HG02938 (cell line): ENCODE results near the gene RIMBP2.

ENCODE experiments used
- ATAC-seq: cut with Tn5 transposase; IDR thresholded peaks from one replicate; pipeline ENCODE4 v1.9.1; 2021; ENCODE audit warnings: mild to moderate bottlenecking, moderate library complexity; ENCODE audit not compliant: unreplicated experiment

The RIMBP2 gene

DNA sequence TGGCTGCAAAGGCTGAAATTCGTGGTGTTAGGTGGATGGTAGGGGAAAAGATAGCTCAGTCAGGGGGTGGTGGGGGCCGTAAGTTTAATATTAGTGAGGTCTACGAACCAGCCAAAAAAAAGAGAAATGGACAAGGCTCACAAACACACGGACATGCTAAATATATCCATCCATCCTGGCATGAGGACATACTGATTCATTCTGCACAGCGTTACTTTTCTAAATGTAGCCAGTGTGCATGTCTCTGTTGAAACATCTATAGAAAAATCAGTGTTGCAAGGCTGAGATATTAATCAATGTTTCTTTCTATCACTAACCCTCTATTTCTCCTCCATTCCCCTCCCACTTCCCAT lies 227.8 kb downstream of the RIMBP2 start:
- ATAC-seq = no peak

DNA sequence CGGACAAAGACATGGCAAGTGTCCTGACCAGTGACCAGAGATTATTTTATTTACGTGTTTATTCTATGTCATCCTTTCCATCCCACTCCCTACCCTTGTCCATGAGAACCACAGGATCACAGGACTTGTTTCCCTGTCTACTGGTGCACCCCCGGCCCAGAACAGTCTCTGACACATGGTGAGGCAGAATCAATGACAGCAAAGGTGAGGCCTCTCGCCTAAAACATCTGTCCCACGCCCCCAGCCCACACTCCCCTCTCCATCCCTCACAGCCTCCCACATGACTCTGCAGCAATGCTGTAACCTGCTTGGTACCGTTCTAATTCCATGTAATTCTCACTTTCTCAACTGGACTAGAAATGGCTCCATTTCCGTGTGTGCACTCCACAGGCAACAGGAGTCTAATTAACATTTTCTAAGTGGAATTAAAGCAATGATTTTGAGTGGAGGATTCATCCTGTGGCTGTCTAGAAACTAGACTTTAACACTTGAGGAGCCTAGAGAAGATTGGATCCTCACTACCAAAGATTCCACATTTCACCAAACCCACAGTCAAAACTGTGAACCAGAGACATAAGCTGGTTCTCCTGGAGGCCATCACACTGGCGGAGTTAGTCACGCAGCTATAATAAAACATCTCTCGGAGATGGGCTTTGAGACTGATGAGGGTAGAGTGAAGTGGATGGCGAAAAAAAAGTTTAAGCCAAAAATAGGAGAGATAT lies 228.3 kb downstream of the RIMBP2 start:
- no peak for ATAC-seq

DNA sequence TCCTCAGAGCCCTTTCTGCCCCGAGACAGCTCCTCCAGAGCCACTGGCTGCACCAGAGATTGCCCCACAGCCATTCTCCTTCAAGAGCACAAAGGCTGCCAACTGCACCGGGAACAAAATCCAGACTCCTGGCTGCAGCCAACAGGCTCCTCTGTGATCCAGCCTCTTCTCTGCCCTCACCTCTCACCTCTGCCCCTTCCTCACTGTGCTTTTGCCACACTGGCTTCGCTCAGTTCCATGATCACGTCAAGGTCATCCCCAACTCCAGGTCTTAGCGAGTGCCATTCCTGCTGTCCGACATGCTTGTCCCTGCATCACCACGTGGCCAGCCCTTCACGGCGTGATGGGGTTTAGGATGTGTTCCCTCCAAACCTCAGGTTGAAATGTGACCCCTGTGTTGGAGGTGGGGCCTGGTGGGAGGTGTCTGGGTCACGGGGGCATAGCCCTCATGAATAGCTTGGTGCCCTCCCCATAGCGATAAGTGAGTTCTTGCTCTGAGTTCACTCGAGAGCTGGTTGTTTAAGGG lies 229.1 kb downstream of the RIMBP2 start:
- no peak for ATAC-seq

DNA sequence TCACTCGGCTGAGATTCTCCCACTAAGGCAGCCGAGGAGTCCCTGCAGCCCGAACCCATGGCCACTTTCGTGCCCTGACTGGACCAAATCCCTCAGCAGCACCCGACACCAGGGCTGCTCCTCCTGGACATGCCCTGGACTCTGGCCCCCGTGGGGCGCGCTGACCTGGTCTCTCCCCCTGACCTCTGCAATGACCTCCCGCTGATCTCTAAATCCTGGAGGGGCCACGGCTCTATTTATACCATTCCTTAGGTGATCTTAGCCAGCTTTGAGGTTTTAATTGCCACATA lies 230.0 kb downstream of the RIMBP2 start:
- ATAC-seq = no peak

DNA sequence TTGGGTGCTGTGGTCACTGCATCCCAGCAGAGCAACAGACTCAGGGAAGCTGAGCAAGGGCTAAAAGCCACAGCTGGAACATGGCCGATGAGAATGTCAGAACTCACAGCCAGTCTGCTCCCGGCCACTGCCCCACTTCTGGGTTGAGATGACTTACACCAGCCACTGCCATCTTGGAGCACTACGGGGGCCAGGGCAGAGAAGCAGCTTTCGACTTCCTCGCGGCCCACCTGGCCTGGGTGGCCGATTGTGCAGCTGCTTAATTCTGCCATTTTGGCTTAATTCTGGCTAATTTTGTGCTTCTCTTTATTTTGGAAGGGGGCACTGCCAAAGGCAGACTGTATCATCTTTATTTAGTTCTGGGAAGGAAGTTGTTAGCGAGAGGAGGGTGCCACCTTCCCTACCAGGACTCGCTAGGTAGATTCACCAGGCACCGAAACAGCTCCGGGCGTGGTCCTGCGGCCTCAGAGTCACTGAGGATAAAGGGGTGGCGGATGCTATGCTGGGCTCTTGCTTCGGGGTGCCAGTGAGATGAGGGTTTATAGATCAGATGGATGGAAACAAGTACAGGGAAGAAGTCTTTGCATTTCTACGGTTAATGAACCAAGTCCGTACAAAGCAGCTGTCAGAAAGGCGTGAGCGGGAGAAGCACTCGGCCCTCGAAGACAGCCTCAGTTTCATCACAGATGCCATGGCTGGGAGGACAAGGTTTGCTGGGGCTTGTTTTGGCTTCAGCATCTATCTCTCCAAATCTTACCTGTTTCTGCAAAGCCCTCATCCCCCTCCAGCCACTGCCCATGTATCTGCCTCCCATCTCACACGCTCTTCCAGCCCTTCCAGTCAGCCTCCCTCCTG lies 230.6 kb downstream of the RIMBP2 start:
- no peak for ATAC-seq

DNA sequence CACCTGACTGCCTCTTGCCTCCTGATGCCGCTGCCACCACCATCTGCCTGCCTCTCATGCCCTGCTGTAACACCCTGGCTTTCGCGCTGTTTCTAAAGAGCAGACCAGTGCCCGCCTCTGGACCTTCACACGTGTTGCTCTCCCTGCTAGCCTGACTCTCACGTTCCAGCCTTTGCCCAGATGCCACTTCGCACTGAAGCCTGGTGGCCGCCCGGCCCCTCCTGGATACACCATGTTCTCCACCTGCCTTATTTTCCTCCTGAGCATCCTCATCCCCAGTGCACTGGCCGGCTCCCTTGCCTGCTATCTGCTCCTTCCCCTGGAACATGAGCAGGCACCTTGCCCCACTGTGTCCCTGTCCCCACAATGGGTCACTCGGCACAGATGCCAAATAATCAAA lies 231.9 kb downstream of the RIMBP2 start:
- ATAC-seq = no peak

DNA sequence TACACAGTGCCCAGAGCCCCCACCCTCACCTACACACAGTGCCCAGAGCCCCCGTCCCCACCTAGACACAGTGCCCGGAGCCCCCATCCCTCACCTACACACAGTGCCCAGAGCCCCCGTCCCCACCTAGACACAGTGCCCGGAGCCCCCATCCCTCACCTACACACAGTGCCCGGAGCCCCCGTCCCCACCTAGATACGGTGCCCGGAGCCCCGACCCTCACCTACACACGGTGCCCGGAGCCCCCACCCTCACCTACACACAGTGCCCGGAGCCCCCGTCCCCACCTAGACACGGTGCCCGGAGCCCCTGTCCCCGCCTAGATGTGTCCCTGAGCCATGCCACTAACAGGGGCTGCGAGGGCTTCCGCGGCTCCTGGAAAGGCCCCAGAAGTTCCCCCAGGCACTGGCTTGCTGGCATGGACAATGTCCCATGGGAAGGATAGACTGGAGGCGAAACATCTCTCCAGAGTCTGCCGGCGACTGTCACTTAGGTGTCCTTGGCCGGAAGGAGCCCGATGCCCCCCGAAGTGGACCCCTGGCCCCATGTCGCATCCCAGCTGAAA lies 232.4 kb downstream of the RIMBP2 start:
- no peak for ATAC-seq

DNA sequence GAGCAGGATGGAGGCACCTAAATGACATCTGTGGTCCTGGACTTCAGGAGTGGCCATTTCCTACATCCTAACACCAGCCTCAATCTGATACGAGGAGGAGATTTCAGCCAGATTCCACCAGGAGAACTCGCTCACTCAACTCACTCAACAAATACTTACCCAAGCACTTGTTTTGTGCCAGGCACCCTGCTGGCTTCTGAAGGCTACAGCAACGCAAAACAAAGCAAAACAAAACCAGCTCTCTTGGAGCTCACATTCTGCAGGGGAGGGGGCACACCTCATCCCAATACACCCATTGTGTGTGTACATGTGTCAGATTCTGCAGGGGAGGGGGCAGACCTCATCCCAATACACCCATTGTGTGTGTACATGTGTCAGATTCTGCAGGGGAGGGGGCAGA lies 233.7 kb downstream of the RIMBP2 start:
- ATAC-seq = no peak

DNA sequence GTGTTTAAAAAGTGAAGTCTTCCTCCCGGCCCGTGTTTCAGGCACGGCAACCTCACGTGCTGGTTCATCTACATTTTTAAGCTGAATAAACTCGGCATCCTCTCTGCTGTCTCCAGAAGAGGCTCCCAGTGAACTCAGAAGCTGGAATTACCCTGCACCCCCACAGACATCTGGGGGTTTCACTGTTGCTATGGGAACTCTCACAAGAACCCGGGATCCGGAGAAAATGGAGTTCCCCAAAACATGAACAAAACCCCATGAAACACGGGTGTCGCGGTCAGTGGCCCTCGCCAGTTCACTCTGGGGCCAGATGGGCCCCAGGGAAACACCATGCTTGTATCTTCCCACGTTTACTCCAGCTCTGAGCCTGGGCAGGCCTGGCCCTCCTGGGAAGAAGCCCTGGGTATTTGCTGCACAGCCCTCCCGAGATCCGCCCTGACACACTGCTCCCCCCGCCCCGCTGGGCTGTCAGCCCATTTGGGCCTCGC lies 234.7 kb downstream of the RIMBP2 start:
- no peak for ATAC-seq

DNA sequence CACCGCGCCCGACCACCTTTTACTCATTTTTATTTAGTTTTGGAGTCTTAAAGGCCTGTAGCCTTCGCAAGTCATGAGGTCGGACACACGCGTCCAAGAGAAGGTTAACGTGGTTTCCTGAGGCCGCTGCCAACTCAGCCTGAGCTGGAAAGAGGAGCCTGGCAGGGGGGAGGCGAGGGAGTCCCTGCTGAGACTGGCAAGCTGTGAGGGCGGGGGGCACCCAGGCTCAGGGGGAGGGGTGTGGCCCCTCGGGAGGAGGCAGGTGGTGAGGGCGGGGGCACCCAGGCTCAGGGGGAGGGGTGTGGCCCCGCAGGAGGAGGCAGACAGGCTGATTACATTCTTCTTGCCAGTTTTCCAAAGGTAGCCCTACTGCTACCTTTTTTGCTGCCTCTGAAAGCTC lies 235.2 kb downstream of the RIMBP2 start:
- no peak for ATAC-seq

DNA sequence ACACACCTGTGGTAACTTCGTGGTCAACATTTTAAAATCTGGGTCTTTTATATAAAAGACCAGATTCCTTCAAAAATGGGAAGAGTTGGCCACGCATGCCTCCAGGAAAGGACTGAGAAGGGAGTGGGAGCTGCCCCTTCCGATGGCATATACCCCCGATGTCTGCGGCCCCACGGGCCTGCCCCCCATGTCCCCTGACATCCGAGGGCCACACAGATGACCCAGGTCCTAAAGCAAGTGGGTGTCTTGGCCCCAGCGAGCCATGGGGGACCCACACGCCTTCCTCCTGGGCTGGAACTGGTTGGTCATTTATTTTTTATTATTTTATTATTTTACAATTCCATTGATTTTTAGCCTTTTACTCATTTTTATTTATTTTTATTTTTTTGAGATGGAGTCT lies 235.9 kb downstream of the RIMBP2 start:
- ATAC-seq = no peak

DNA sequence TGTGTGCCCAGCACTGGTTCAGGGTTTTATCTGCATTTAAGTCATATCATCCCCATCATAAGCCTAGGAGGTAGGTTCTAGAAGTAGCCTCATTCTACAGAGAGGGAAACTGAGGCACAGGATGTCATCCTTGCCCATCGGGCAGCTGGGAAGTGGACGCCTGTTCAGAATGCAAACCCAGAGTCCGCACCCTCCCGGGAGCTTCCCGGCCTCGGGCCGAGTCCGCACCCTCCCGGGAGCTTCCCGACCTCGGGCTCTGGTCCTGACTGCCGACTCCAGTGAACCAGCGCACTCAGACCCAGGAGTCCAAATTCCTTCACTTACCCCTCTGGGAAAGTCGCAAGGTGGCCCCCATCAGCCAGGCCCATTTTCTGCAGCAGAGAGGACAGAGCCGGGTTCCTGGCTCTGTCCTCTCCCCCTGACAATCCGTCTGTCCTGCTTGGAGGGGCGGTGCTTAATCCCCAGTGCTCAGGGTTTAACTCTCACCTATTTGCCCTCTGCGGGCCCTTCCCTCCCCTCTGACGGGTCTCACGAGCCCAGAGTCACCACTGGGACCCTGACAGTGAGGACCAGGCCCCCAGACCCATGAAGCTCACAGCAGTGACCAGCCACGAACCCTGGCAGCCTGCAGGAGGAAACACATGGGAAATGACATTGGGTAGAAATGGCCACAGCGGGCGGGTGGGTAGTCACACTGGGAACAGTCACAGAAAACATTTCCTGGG lies 236.5 kb downstream of the RIMBP2 start:
- no peak for ATAC-seq

DNA sequence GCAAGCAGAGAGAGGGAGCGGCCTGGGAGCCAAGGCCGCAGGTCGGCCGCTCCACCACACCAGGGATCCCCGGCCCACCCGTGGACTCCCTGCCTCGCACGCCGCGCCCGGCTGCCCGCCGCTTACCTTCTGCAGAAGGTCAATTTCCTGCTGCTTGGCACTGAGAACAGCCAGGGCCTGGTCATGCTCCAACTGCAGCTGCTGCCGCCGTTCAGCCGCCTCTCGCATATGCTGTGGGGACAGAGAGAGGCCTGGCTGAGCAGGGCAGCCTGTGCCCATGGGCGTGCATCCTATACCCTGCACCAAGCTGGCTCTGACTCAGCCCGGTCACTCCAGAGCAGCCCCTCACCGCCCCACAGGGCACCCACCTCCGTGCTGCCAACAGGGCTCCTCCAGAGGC lies 237.3 kb downstream of the RIMBP2 start:
- ATAC-seq = no peak

DNA sequence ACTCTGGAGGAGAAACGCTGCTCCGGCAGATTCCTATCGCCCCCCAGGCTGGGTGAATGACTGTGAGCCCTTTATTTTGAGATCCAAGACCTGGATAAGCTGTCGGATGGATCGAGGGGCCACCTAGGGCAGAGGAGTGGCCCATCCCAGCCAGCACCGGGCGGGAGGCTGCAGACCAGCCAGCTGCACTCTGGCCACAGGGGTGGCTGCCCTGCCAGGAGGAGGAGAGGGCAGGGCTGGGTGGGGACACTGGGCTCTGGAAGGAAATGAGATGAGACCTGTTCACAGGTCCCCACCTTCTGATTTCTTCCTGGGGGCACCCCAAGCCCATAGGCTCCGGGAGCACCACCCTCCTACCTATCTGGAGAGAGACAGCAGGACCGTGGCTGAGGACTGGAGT lies 238.4 kb downstream of the RIMBP2 start:
- no peak for ATAC-seq

DNA sequence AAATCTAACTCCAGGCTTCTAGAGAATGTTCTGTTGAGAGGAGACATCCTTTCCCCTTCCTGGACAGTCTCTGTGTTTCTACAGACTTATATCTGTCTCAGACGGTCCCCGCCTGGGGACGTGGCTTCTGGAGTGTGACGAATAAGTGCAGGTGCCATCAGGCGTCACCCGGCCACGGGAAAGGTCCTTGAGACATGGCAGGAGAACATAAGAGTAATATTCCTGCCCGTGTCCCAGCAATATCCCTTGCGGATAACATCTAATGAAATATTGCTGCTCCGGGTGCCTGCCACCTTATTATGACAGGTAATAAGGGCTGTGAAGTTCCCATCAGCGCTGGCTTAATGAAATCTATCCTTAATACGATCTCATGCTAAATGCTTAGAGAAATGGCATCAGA lies 238.8 kb downstream of the RIMBP2 start:
- ATAC-seq = no peak

DNA sequence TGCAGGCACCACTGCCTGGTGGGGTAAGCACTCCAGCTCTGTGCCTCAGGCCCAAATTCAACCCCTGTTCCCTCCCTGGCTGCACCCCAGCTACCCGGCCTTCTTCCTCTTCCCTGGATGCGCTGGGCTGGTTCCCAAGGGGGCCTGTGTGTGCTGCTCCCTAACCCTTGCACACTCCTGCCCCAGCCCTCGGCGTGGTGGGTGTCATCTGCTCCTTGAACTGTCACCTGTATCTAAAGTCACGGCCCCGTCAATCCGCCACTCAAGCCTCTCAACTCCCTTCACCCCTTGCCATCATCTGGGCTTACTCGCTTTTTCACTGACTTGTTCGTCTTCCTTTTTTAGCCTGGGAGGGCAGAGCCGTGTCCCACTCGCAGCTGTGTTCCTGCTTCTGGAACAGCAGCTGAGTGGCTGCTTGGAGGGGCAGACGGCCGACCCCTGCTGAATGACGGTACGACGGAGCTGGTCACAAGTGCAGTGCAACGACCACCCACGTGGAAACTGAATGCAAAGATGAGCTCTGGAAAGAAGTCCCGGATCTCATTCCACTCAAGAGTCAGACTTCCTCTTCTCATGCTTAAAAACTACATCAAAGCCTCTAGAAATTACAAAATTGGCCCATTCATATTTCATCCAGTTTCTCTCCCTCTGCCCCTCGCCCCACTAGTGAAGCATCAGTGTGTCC lies 239.5 kb downstream of the RIMBP2 start:
- ATAC-seq = no peak

DNA sequence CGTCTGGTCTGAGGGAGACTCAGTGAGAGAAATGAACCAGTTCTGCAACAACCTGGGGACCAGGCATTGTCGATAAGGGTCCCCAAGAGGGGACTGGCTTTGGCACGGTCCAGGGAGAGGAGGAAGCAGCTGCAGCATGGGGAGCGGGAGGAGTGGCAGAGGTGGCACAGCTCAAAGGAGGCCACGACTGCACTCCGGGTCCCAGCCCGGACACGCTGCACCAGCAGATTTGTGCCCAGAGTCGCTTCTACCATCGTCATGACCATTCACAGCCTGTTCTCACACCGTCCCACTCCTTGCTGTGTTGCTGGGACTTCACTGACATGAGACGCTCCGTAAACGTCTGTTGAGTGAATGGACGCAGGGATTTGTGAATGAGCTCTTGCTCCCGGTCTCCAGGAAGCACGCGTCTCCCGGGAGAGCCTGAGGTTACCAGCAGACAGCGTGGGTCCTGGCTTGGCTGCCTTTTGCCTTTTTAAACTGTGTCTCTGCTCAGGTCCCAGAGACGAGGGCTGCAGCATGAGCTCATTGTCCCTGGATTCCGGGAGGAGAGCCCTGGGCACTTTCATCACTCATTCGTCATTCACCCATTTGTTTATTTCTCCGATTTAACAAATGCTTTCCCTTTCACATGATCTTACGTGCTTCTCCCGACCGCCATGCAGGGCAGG lies 241.4 kb downstream of the RIMBP2 start:
- no peak for ATAC-seq

DNA sequence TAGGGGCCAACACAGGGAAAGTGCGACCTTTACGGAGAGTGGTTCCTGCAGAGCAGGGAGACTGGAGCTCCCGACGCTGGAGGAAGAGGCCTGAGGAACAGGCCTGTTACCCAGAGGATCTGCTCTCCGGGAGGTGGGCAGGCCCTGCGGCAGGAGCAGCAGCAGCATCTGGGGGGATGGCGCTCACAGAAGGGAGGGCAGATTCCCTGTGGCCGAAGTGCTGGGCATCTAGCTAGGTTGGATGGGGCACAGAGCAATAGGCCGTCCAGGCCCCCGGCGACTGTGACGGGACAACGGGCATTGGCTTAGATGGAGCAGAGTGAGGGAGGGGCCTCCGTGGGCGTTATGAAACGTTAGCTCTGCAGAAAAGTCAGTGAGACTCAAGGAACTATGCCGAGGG lies 242.8 kb downstream of the RIMBP2 start:
- ATAC-seq = no peak

DNA sequence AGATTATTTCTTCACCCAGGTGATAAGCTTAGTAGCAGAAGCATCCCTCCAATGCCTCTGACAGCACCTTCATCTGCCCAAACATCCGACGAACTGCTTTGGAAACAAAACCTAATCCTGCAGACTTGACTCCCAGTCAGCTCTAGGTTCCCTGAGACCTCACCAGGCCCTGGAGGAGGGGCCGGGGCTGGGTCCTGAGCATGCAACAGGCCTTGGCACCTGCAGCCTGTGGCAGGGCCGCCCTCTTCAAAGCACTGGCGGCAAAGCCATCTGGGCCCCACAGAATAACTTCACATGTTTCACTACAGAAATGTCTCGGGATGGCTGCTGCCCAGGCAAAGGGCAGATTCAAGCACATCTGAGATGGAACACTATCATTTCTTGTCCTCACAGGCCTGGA lies 245.1 kb downstream of the RIMBP2 start:
- no peak for ATAC-seq

DNA sequence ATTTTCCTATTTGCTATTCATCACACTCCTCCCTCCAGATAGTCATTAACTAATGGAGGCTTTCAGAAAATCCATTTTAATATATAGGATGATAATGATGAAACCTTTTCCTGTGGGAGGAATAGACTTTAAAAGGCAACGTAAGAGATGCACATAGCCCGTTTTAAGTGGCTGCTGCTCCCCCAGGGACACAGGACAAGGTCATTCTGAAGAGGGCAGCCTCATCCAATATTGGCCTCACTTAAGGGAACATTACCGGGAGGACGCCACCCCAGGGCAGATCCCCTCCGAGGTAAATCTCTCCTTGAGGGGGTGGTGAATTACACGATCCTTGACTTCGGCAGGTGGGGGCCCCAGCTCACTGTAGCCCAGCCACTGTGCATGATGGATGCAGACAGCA lies 246.5 kb downstream of the RIMBP2 start:
- ATAC-seq = no peak
